K562 (cell line): Measurements from ENCODE around the gene PLAAT5. TPM values are rescaled to one million over a fixed set of nuclear protein-coding genes. Genes with fewer than 3 reads are reported as not detected.
A peak's percentile ranks its signal among the peaks of the same experiment; 100 is the strongest.

ENCODE experiments used
- ADNP ChIP-seq: fragments of 200-800 bp; sonication (Bioruptor generic); IDR thresholded peaks from 2 replicates; pipeline ENCODE4 v1.6.1; 2016; ENCODE audit warnings: missing genetic modification characterization, missing compliant biosample characterization
- ARID2 ChIP-seq: fragments of 450-650 bp; IDR thresholded peaks from 2 replicates; pipeline ENCODE4 v1.6.1; 2017; ENCODE audit warnings: antibody characterized with exemption, mild to moderate bottlenecking
- BDP1 ChIP-seq: IDR thresholded peaks from 3 replicates; pipeline ENCODE4 v1.6.1; 2011; ENCODE audit not compliant: insufficient read length, insufficient read depth
- CHAMP1 ChIP-seq: fragments of 450-650 bp; IDR thresholded peaks from 2 replicates; pipeline ENCODE4 v1.6.1; 2016; ENCODE audit warnings: mild to moderate bottlenecking
- E2F1 ChIP-seq: sonication (generic); formaldehyde crosslinking; IDR thresholded peaks from 2 replicates; pipeline ENCODE4 v1.8.1; 2023; ENCODE audit warnings: mild to moderate bottlenecking, missing genetic modification reagents, moderate library complexity
- E2F4 ChIP-seq: sonication (generic); formaldehyde crosslinking; IDR thresholded peaks from 2 replicates; pipeline ENCODE4 v1.8.0; 2022; ENCODE audit warnings: mild to moderate bottlenecking, low read depth, missing genetic modification reagents
- ILF3 ChIP-seq: fragments of 450-650 bp; IDR thresholded peaks from 2 replicates; pipeline ENCODE4 v1.6.1; 2018; ENCODE audit warnings: antibody characterized with exemption, mild to moderate bottlenecking, moderate library complexity, borderline replicate concordance
- MLX ChIP-seq, 2 experiments: fragments of 450-650 bp in 1 of 2; sonication (generic) in 1 of 2; formaldehyde crosslinking; conservative IDR thresholded peaks; 2 replicates each; pipeline versions ENCODE4 v1.4.0 to v1.8.1; 2020 to 2022; ENCODE audit warnings: mild to moderate bottlenecking in 1 of 2, missing genetic modification reagents in 1 of 2
- POLR2A ChIP-seq: fragments of 450-650 bp; conservative IDR thresholded peaks from 2 replicates; pipeline ENCODE4 v1.6.1; 2016
- POLR2B ChIP-seq: fragments of 450-650 bp; IDR thresholded peaks from 2 replicates; pipeline ENCODE4 v1.6.1; 2018; ENCODE audit warnings: low read depth; ENCODE audit not compliant: partially characterized antibody
- RBM39 ChIP-seq: fragments of 200-400 bp; formaldehyde crosslinking; optimal IDR thresholded peaks from 2 replicates; pipeline ENCODE3; 2018; ENCODE audit warnings: low read depth, low read length
- RNF219 ChIP-seq: fragments of 250-450 bp; sonication (Bioruptor Pico); IDR thresholded peaks from 2 replicates; pipeline ENCODE4 v1.5.0; 2022; ENCODE audit warnings: mild to moderate bottlenecking
- SOX6 ChIP-seq: fragments of 450-650 bp; IDR thresholded peaks from 2 replicates; pipeline ENCODE4 v1.6.1; 2014; ENCODE audit warnings: mild to moderate bottlenecking
- SRSF9 ChIP-seq: fragments of 200-400 bp; formaldehyde crosslinking; IDR thresholded peaks from 2 replicates; pipeline ENCODE4 v1.6.1; 2017; ENCODE audit warnings: low read depth, low read length, borderline replicate concordance
- TFAM ChIP-seq: fragments of 250-450 bp; sonication (Bioruptor Pico); conservative IDR thresholded peaks from 2 replicates; pipeline ENCODE4 v1.5.0; 2021; ENCODE audit warnings: mild to moderate bottlenecking, moderate library complexity
- U2AF1 ChIP-seq: fragments of 200-400 bp; formaldehyde crosslinking; optimal IDR thresholded peaks from 2 replicates; pipeline ENCODE3; 2017; ENCODE audit warnings: mild to moderate bottlenecking, low read depth, low read length, moderate library complexity
- ZNF165 ChIP-seq: fragments of 250-450 bp; sonication (Bioruptor Pico); IDR thresholded peaks from 2 replicates; pipeline ENCODE4 v1.4.0; 2020; ENCODE audit warnings: borderline replicate concordance
- ZNF311 ChIP-seq: fragments of 250-450 bp; sonication (Bioruptor Pico); IDR thresholded peaks from 2 replicates; pipeline ENCODE4 v1.4.0; 2020; ENCODE audit warnings: mild to moderate bottlenecking, moderate library complexity
- ZNF445 ChIP-seq: fragments of 250-450 bp; sonication (Bioruptor Pico); IDR thresholded peaks from 2 replicates; pipeline ENCODE4 v1.4.0; 2020; ENCODE audit warnings: low read depth, mild to moderate bottlenecking, moderate library complexity
- ZNF561 ChIP-seq: fragments of 450-650 bp; formaldehyde crosslinking; conservative IDR thresholded peaks from 2 replicates; pipeline ENCODE4 v1.4.0; 2020; ENCODE audit warnings: mild to moderate bottlenecking, moderate library complexity
- ZNF79 ChIP-seq: fragments of 250-450 bp; sonication (Bioruptor Pico); IDR thresholded peaks from 2 replicates; pipeline ENCODE4 v1.4.0; 2020; ENCODE audit warnings: low read depth, mild to moderate bottlenecking, moderate library complexity
- polyA plus RNA-seq, 8 experiments: library from polyadenylated mRNA; depleted of rRNA in 4 of 8; stranded (reverse) in 5 of 8; unstranded in 3 of 8; fragments of >200 nt; fragmentation: Nextera tagmentation in 2 of 8; fragmentation: Illumina TruSeq in 1 of 8; extraction: Ambion mirVana in 2 of 8; extraction: Trizol in 1 of 8; gene quantifications; 2 replicates each; pipeline versions ENCODE4 v1.2.1 to v1.2.3, GENCODE V29; 2011 to 2014; ENCODE audit warnings: inconsistent platforms in 1 of 8, missing spikeins in 1 of 8
- total RNA-seq, 7 experiments: library from RNA; depleted of rRNA in 6 of 7; stranded (reverse); fragments of >200 nt in 6 of 7; fragmentation: Illumina TruSeq in 2 of 7; extraction: Trizol in 2 of 7; gene quantifications; 2 replicates each; pipeline versions ENCODE4 v1.2.1 to v1.2.3, GENCODE V29; 2011 to 2021; ENCODE audit warnings: low replicate concordance in 1 of 7

The PLAAT5 gene
- total and polyA plus RNA-seq, 9 of the 15 experiments (the other 6 are each of a cell fraction or from before 2014, with no cell fraction given): not detected

GRCh38 chr11:63491636-63492372 lies 837 bp upstream of the PLAAT5 start (continued):
- TF ChIP-seq SRSF9 (no peak), ADNP (tag) (no peak), SOX6 (peak; percentile 82; the same call in 1 of the 2 replicates), RNF219 (CRISPR knock-in tag) (no peak), RBM39 (no peak), ZNF165 (CRISPR knock-in tag) (no peak), ZNF445 (CRISPR knock-in tag) (no peak), U2AF1 (no peak), E2F4 (no peak), CHAMP1 (no peak), ZNF79 (CRISPR knock-in tag) (no peak), E2F1 (CRISPR knock-in tag) (no peak), MLX (CRISPR knock-in tag; conservative IDR thresholded peaks at IDR 0.05) (no peak), ZNF561 (CRISPR knock-in tag) (no peak), BDP1 (no peak), POLR2A (no peak), POLR2B (no peak), ARID2 (no peak), ZNF311 (CRISPR knock-in tag) (no peak), ILF3 (no peak), TFAM (CRISPR knock-in tag) (no peak)
